ENCODE results near the gene MRPL52. TPM values are rescaled to one million over a fixed set of nuclear protein-coding genes. Genes with fewer than 3 reads are reported as not detected.

MRPL52 gene
- total and polyA plus RNA-seq, 9 donors: 29.0 to 78.3 (median 53.7) TPM

DNA sequence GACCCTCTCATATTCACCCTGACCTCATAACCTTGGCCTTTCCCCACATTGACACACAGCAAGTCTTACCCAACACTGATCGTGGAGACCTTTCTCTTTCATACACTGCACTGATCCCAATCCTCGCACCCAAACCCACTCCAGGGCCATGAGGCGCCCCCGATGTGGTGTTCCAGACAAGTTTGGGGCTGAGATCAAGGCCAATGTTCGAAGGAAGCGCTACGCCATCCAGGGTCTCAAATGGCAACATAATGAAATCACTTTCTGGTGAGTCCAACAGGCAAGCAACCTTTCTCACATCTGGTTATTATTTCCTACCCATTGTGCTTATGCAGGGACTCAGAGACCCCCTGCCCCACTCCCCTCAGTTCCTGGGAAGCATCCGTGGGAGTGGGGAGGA lies 12.1 kb downstream of the MRPL52 start:
- Histone ChIP-seq H3K27me3 (no peaks in the 10 kb centered on the region), H3K36me3 (no peaks in the 10 kb centered on the region), H3K9me3 (no peaks in the 10 kb centered on the region), H3K4me1 (ENCODE audit: insufficient read depth) (peaks cover 21% of the 10 kb centered on the region), H3K4me3 (no peak overlapping the region), H3K27ac (no peak overlapping the region)
- 77 to 87% (median 85%) methylated on average over 8 of the region's 8 CpGs for WGBS, 3 donors
- DNase-seq: peak in 1 of 5 donors; percentile 14
- TF ChIP-seq, protein P1, sequence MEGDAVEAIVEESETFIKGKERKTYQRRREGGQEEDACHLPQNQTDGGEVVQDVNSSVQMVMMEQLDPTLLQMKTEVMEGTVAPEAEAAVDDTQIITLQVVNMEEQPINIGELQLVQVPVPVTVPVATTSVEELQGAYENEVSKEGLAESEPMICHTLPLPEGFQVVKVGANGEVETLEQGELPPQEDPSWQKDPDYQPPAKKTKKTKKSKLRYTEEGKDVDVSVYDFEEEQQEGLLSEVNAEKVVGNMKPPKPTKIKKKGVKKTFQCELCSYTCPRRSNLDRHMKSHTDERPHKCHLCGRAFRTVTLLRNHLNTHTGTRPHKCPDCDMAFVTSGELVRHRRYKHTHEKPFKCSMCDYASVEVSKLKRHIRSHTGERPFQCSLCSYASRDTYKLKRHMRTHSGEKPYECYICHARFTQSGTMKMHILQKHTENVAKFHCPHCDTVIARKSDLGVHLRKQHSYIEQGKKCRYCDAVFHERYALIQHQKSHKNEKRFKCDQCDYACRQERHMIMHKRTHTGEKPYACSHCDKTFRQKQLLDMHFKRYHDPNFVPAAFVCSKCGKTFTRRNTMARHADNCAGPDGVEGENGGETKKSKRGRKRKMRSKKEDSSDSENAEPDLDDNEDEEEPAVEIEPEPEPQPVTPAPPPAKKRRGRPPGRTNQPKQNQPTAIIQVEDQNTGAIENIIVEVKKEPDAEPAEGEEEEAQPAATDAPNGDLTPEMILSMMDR (IDR thresholded peaks at IDR 0.05): no peak
- TF ChIP-seq POLR2A (IDR thresholded peaks at IDR 0.05) (no peak), EP300 (IDR thresholded peaks at IDR 0.05) (no peak)
- intact Hi-C loops (cut with DNase I): loop anchor here in 1 of 4 donors (10.0 kb wide), 1 partner anchor 277 kb away; no protein-coding TSS in a partner anchor

DNA sequence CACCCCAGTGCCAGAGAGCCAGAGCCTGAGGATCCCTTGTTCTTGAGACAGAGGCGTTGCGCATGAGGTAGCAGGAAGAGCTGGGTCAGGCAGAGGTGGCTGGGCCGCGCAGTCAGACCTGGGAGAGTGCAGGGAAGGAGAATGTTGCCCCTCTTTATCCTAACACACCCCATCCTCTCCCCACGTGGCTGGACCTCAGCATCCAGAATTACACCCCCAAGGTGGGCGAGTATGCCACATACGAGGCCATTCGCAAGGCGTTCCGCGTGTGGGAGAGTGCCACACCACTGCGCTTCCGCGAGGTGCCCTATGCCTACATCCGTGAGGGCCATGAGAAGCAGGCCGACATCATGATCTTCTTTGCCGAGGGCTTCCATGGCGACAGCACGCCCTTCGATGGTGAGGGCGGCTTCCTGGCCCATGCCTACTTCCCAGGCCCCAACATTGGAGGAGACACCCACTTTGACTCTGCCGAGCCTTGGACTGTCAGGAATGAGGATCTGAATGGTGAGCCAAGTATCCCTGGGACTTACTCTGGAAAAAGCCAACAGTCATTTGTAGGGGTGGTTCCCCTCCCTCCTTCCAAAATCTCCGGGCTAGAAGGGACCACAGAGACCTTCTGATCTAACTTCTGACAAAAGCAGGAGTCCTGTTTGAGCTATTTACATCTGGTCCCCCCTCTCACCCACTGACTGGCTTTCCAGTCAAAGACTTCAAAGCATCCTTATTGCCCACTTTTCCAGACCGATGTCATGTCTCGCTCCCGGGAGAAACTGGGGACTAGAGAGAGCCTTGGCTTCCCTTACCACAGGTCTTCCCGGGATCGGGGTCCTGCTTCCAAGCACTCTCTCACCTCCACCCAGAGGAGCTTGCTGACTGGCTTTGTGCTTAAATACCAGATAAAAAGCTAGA lies 12.8 kb downstream of the MRPL52 start:
- Histone ChIP-seq H3K9me3 (no peaks in the 10 kb centered on the region), H3K27me3 (no peaks in the 10 kb centered on the region), H3K4me3 (no peak overlapping the region), H3K27ac (no peak overlapping the region), H3K4me1 (ENCODE audit: insufficient read depth) (peaks cover 24% of the 10 kb centered on the region), H3K36me3 (no peaks in the 10 kb centered on the region)
- intact Hi-C loops (cut with DNase I): loop anchor here in 1 of 4 donors (10.0 kb wide), 1 partner anchor 278 kb away; no protein-coding TSS in a partner anchor
- TF ChIP-seq, protein P1 (IDR thresholded peaks at IDR 0.05): no peak
- TF ChIP-seq EP300 (IDR thresholded peaks at IDR 0.05) (no peak), POLR2A (IDR thresholded peaks at IDR 0.05) (no peak)
- DNase-seq: peak in 1 of 5 donors; percentile 33
- 85 to 90% (median 86%) methylated on average over 28 of the region's 28 CpGs for WGBS, 3 donors

DNA sequence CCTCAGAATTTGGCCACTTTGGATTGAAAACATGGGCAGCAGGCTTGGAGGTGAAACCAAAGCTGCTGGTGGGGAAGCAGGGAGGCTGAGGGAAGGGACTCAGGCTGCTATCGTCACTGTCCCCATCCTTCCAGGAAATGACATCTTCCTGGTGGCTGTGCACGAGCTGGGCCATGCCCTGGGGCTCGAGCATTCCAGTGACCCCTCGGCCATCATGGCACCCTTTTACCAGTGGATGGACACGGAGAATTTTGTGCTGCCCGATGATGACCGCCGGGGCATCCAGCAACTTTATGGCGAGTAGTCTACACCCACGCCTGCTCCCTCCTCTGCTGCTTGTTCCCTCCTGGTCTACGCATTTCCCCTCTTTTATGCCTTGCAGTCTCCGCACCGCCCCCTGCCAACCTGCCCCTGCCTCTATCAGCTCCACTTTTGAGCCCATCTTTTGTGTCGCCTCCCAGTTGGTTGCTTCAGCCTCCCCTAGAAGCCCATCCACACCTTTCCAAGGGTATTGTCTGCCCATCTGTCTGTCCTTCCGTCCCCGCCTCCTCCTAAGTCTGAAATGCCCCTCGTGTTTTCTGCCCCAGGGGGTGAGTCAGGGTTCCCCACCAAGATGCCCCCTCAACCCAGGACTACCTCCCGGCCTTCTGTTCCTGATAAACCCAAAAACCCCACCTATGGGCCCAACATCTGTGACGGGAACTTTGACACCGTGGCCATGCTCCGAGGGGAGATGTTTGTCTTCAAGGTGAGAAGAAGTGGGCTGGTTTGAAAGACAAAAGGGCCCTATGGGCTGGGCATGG lies 13.6 kb downstream of the MRPL52 start:
- peak in 1 of 5 donors; percentile 21 for DNase-seq
- 83 to 86% (median 83%) methylated on average over 21 of the region's 21 CpGs for WGBS, 3 donors
- intact Hi-C loops (cut with DNase I): loop anchor here in 1 of 4 donors (10.0 kb wide), 1 partner anchor 279 kb away; no protein-coding TSS in a partner anchor
- TF ChIP-seq POLR2A (IDR thresholded peaks at IDR 0.05) (no peak), EP300 (IDR thresholded peaks at IDR 0.05) (no peak)
- TF ChIP-seq, protein P1 (IDR thresholded peaks at IDR 0.05): no peak
- Histone ChIP-seq H3K4me1 (ENCODE audit: insufficient read depth) (peaks cover 27% of the 10 kb centered on the region), H3K9me3 (no peaks in the 10 kb centered on the region), H3K4me3 (no peak overlapping the region), H3K27me3 (no peaks in the 10 kb centered on the region), H3K27ac (no peak overlapping the region), H3K36me3 (no peaks in the 10 kb centered on the region)

All from ovary (tissue), 9 donors.